ENCODE data around the gene SDK1.

DNA sequence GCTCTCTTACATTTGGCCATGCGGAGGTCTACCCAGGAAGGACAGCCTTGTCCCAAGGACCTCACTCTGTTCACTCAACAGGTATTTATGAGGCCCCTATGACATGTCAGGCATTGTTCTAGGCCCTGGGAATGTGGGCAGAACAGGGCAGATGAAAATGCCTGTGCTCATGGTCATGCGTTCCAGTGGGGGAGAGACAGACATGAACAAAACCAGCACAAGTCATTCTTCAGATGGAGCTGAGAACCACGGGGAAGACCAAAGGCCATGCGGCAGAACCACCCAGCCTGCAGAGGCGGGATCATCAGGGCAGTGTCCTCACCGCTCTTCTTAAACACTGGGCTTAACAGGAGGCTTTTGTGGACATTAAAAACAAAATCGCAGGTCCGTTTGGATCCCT is 636.1 kb downstream of the SDK1 start:
- no peak for TF ChIP-seq TARDBP (IDR thresholded peaks at IDR 0.05)
- TF ChIP-seq ELF4 (IDR thresholded peaks at IDR 0.05) = no peak
- no peak for TF ChIP-seq FOXK2 (IDR thresholded peaks at IDR 0.05)
- TF ChIP-seq SP1 (IDR thresholded peaks at IDR 0.05) = no peak
- no peak for TF ChIP-seq PKNOX1 (IDR thresholded peaks at IDR 0.05)
- TF ChIP-seq SUZ12 (IDR thresholded peaks at IDR 0.05) = no peak
- no peak for TF ChIP-seq CTBP1 (IDR thresholded peaks at IDR 0.05; ENCODE audit: borderline replicate concordance)
- TF ChIP-seq FOXM1 (IDR thresholded peaks at IDR 0.05; ENCODE audit: borderline replicate concordance) = no peak
- no peak for TF ChIP-seq NFRKB (IDR thresholded peaks at IDR 0.05)
- no peak for TF ChIP-seq FOXA1 (IDR thresholded peaks at IDR 0.05)
